HepG2 (cell line): ENCODE results near the gene NINL.

Experiments
- CAMTA2 ChIP-seq: sonication (generic); formaldehyde crosslinking; IDR thresholded peaks from 2 replicates; pipeline ENCODE4 v1.4.0; 2020; ENCODE audit warnings: mild to moderate bottlenecking, missing genetic modification reagents, borderline replicate concordance
- TARDBP ChIP-seq: sonication (generic); formaldehyde crosslinking; IDR thresholded peaks from 2 replicates; pipeline ENCODE4 v1.8.0; 2022; ENCODE audit warnings: mild to moderate bottlenecking, missing genetic modification reagents
- YY1 ChIP-seq: IDR thresholded peaks from 2 replicates; pipeline ENCODE4 v1.6.1; 2011; ENCODE audit warnings: low read length, low read depth, moderate library complexity, mild to moderate bottlenecking; ENCODE audit not compliant: insufficient read depth, insufficient replicate concordance
- ZNF256 ChIP-seq: sonication (generic); formaldehyde crosslinking; conservative IDR thresholded peaks from 2 replicates; pipeline ENCODE4 v1.4.0; 2020; ENCODE audit warnings: missing genetic modification reagents
- TF ChIP-seq, protein P1 (sequence below): IDR thresholded peaks from 2 replicates; pipeline ENCODE4 v1.6.1; 2016
- TF ChIP-seq, protein P2 (sequence below): sonication (generic); formaldehyde crosslinking; IDR thresholded peaks from 2 replicates; pipeline ENCODE4 v1.5.0; 2020; ENCODE audit warnings: mild to moderate bottlenecking, missing genetic modification reagents, moderate library complexity

DNA sequence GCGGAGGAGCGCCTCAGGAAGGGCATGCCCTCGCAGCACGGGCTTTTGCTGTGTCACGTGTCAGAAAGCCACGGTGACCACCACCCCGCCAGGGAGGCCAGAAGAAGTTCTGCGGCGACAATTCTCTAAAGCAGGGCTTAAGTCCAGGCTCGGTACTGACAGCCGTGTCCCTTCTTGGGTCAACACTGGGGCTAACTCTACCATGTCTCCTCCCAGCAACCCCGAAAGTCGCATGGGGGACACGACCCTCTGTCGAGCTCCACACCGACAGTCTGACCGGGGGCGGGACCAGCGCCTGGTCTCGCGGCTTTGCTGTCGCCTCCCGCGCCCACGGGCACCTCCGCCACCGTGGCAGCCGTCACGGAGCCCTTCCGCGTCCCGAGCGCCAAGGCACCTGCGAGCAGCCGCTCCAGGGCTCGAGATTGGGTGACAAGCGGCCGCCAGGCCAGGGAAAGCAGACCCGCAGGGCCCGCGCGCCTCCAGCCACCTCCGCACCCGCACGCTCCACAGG, 37.9 kb upstream of the NINL start:
- no peak; the same call in 1 of the 2 replicates for TF ChIP-seq TARDBP (CRISPR knock-in tag)
- no peak for TF ChIP-seq YY1
- TF ChIP-seq, protein P1, sequence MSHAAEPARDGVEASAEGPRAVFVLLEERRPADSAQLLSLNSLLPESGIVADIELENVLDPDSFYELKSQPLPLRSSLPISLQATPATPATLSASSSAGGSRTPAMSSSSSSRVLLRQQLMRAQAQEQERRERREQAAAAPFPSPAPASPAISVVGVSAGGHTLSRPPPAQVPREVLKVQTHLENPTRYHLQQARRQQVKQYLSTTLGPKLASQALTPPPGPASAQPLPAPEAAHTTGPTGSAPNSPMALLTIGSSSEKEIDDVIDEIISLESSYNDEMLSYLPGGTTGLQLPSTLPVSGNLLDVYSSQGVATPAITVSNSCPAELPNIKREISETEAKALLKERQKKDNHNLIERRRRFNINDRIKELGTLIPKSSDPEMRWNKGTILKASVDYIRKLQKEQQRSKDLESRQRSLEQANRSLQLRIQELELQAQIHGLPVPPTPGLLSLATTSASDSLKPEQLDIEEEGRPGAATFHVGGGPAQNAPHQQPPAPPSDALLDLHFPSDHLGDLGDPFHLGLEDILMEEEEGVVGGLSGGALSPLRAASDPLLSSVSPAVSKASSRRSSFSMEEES (CRISPR knock-in tag) = peak; percentile 27; the same call in 1 of the 2 replicates
- TF ChIP-seq ZNF256 (CRISPR knock-in tag) = no peak
- TF ChIP-seq, protein P2, sequence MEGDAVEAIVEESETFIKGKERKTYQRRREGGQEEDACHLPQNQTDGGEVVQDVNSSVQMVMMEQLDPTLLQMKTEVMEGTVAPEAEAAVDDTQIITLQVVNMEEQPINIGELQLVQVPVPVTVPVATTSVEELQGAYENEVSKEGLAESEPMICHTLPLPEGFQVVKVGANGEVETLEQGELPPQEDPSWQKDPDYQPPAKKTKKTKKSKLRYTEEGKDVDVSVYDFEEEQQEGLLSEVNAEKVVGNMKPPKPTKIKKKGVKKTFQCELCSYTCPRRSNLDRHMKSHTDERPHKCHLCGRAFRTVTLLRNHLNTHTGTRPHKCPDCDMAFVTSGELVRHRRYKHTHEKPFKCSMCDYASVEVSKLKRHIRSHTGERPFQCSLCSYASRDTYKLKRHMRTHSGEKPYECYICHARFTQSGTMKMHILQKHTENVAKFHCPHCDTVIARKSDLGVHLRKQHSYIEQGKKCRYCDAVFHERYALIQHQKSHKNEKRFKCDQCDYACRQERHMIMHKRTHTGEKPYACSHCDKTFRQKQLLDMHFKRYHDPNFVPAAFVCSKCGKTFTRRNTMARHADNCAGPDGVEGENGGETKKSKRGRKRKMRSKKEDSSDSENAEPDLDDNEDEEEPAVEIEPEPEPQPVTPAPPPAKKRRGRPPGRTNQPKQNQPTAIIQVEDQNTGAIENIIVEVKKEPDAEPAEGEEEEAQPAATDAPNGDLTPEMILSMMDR (CRISPR knock-in tag) = no peak; the same call in 1 of the 2 replicates
- TF ChIP-seq CAMTA2 = no peak; the same call in 1 of the 2 replicates
